ENCODE measurements around the gene OGT. TPM values are rescaled to one million over a fixed set of nuclear protein-coding genes. Genes with fewer than 3 reads are reported as not detected.

The OGT gene
- 174 TPM for total RNA-seq (2021; ENCODE audit: unreplicated experiment)
- polyA plus RNA-seq (2012; ENCODE audit: insufficient read length) = 77.9 TPM
- Bru-seq, nascent RNA = percentile 96 among the genes with signal in this experiment
- BruChase-seq, experiment 1, labeled RNA remaining after a 2-hour chase = percentile 99 among the genes with signal in this experiment
- BruChase-seq, experiment 2, labeled RNA remaining after a 6-hour chase = percentile 99 among the genes with signal in this experiment
- long read RNA-seq, full-length matches to known transcripts = 44 of 103 reads
- long read RNA-seq, partial matches to known transcripts = 53 of 103 reads
- long read RNA-seq, other reads (novel, unspliced or antisense) = 6 of 103 reads

DNA sequence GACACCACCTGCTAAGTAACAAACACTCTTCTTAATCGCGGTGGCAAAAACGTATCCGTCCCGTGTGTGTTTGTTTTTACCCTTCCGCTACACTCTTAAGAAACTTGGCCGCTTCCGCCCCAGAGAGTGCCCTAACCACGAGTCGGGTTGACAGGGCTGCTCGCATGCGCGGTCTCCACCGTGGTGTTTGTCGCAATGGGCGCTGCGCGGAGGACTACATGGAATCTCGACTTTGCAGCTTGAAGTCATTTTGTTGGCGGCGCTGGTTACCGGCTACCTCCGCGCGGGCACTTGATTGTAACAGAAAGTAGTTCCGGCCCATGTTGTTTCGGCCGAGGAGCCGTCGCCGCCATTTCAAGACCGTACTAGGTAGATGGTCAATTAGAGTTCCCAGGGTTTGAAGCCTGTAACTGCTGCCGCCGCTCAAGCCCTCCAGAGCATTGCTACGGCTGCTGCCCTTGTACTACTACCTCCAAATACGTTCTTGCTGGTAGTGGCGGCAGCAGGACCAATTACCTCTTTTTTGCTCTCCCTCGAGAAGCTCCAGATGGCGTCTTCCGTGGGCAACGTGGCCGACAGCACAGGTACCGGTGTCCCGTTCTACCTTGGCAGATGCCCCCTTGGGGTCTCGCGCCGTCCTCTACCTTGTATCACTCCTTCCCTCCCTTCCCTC lies at the start of gene OGT:
TSS of gene OGT (plus strand) at position 352 of the 673 bp plus-strand sequence. CDS start at position 548, 196 bp downstream.
- in situ Hi-C loops (cut with HindIII; ENCODE audit: low pct_unique_long_range_greater_than_20kb, low sequenced_read_pairs) (no loop called here), intact Hi-C loops (cut with micrococcal nuclease; ENCODE audit: unreplicated experiment) (no loop called here)
- DNase-seq (ENCODE audit: low read depth, low spot score) (peak; percentile 86), ATAC-seq (peak; percentile 94)
- TF ChIP-seq POLR2AphosphoS5 (IDR thresholded peaks at IDR 0.05; ENCODE audit: low read depth, low read length) = peak; percentile 92
- peak; percentile 79 for TF ChIP-seq TCF7L2 (IDR thresholded peaks at IDR 0.05; ENCODE audit: low read depth, low read length)
- TF ChIP-seq SIN3A (IDR thresholded peaks at IDR 0.05; ENCODE audit: borderline replicate concordance, insufficient read depth, low read depth, low read length) = peak; percentile 92; the same call in 1 of the 2 replicates
- TF ChIP-seq, protein P1, sequence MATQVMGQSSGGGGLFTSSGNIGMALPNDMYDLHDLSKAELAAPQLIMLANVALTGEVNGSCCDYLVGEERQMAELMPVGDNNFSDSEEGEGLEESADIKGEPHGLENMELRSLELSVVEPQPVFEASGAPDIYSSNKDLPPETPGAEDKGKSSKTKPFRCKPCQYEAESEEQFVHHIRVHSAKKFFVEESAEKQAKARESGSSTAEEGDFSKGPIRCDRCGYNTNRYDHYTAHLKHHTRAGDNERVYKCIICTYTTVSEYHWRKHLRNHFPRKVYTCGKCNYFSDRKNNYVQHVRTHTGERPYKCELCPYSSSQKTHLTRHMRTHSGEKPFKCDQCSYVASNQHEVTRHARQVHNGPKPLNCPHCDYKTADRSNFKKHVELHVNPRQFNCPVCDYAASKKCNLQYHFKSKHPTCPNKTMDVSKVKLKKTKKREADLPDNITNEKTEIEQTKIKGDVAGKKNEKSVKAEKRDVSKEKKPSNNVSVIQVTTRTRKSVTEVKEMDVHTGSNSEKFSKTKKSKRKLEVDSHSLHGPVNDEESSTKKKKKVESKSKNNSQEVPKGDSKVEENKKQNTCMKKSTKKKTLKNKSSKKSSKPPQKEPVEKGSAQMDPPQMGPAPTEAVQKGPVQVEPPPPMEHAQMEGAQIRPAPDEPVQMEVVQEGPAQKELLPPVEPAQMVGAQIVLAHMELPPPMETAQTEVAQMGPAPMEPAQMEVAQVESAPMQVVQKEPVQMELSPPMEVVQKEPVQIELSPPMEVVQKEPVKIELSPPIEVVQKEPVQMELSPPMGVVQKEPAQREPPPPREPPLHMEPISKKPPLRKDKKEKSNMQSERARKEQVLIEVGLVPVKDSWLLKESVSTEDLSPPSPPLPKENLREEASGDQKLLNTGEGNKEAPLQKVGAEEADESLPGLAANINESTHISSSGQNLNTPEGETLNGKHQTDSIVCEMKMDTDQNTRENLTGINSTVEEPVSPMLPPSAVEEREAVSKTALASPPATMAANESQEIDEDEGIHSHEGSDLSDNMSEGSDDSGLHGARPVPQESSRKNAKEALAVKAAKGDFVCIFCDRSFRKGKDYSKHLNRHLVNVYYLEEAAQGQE (IDR thresholded peaks at IDR 0.05; ENCODE audit: insufficient read depth in 1 of 2, low read depth in 2 of 2, low read length in 1 of 2) = no peak
- TF ChIP-seq, protein P2, sequence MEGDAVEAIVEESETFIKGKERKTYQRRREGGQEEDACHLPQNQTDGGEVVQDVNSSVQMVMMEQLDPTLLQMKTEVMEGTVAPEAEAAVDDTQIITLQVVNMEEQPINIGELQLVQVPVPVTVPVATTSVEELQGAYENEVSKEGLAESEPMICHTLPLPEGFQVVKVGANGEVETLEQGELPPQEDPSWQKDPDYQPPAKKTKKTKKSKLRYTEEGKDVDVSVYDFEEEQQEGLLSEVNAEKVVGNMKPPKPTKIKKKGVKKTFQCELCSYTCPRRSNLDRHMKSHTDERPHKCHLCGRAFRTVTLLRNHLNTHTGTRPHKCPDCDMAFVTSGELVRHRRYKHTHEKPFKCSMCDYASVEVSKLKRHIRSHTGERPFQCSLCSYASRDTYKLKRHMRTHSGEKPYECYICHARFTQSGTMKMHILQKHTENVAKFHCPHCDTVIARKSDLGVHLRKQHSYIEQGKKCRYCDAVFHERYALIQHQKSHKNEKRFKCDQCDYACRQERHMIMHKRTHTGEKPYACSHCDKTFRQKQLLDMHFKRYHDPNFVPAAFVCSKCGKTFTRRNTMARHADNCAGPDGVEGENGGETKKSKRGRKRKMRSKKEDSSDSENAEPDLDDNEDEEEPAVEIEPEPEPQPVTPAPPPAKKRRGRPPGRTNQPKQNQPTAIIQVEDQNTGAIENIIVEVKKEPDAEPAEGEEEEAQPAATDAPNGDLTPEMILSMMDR (IDR thresholded peaks at IDR 0.05) = no peak
- H3K27ac ChIP-seq (ENCODE audit: low read length) = peak within 1 kb of the TSS; percentile 89
- H3K4me1 ChIP-seq (ENCODE audit: control insufficient read depth, insufficient read depth, low read length) = peaks cover 8% of the 10 kb centered on the region; the same call in 1 of the 2 replicates
- no TSS peak for BruUV-seq (replicated peaks)
- ChIA-PET CTCF (no interaction called here), POLR2A (interaction anchor here (0.6 kb wide), 2 partner anchors 189 to 444 kb away, joined by 4 to 7 read pairs; no protein-coding TSS in a partner anchor)
- no peaks in the 10 kb centered on the region for H3K9me3 ChIP-seq (ENCODE audit: control insufficient read depth, insufficient read depth, low read depth, low read length)
- H3K27me3 ChIP-seq (ENCODE audit: control insufficient read depth, insufficient read depth, low read length) = no peaks in the 10 kb centered on the region
- peaks cover 2% of the 10 kb centered on the region for H3K36me3 ChIP-seq (ENCODE audit: control insufficient read depth, insufficient read depth, low read length)
- peak within 1 kb of the TSS; percentile 88 to 98 for H3K4me3 ChIP-seq (ENCODE audit: low read depth in 2 of 2, low read length in 2 of 2)

DNA sequence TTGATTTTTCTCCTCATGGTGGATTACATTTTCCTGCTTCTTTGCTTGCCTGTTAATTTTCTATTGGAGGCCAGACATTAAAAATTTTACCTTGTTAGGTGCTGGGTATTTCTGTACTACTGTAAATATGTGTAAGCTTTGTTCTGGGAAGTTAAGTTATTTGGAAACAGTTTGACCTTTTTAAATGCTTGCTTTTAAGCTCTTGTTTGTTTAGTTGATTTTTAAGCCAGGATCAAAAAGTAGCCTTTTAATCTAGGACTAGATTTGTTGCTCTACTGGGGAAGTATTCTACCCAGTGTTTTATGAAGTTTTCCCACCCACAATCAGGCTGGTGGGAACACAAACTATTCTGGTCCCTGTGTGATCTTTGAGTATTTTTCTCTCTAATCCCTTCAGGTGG lies 45.1 kb upstream of the OGT start:
- no peak for TF ChIP-seq SIN3A (IDR thresholded peaks at IDR 0.05; ENCODE audit: borderline replicate concordance, insufficient read depth, low read depth, low read length)
- no peak for TF ChIP-seq TCF7L2 (IDR thresholded peaks at IDR 0.05; ENCODE audit: low read depth, low read length)
- TF ChIP-seq, protein P1 (IDR thresholded peaks at IDR 0.05; ENCODE audit: insufficient read depth in 1 of 2, low read depth in 2 of 2, low read length in 1 of 2) = no peak
- TF ChIP-seq, protein P2 (IDR thresholded peaks at IDR 0.05) = no peak
- no peak for TF ChIP-seq POLR2AphosphoS5 (IDR thresholded peaks at IDR 0.05; ENCODE audit: low read depth, low read length)
- DNase-seq (ENCODE audit: low read depth, low spot score) = no peak
- Histone ChIP-seq H3K27me3 (ENCODE audit: control insufficient read depth, insufficient read depth, low read length) (no peaks in the 10 kb centered on the region), H3K36me3 (ENCODE audit: control insufficient read depth, insufficient read depth, low read length) (no peaks in the 10 kb centered on the region), H3K27ac (ENCODE audit: low read length) (no peak overlapping the region), H3K9me3 (ENCODE audit: control insufficient read depth, insufficient read depth, low read depth, low read length) (no peaks in the 10 kb centered on the region), H3K4me3 (ENCODE audit: low read depth in 2 of 2, low read length in 2 of 2) (no peak overlapping the region), H3K4me1 (ENCODE audit: control insufficient read depth, insufficient read depth, low read length) (no peaks in the 10 kb centered on the region)
- intact Hi-C loops (cut with micrococcal nuclease; ENCODE audit: unreplicated experiment) (no loop called here), in situ Hi-C loops (cut with HindIII; ENCODE audit: low pct_unique_long_range_greater_than_20kb, low sequenced_read_pairs) (no loop called here)
- ChIA-PET POLR2A (no interaction called here), CTCF (no interaction called here)
- ATAC-seq = no peak
- no TSS peak for BruUV-seq (replicated peaks)

Data from Panc1 (cell line).